Fibroblast of villous mesenchyme (primary cell): Measurements from ENCODE around the gene PDE2A. TPM values are rescaled to one million over a fixed set of nuclear protein-coding genes. Genes with fewer than 3 reads are reported as not detected.
A peak's percentile ranks its signal among the peaks of the same experiment; 100 is the strongest.
"Not testable (repeated sequence)": the region's sequence is repeated elsewhere in the genome, so short reads cannot be mapped to it uniquely, and the experiment has no call there.

Experiments used
- DNase-seq: peaks from one replicate; pipeline ENCODE4 v3.0.0-alpha.2; 2010; ENCODE audit warnings: low read depth
- H3K4me3 ChIP-seq: 2 replicates; pipeline ENCODE4 v1.5.1; 2011; ENCODE audit warnings: low read depth, mild to moderate bottlenecking, low read length
- total RNA-seq: library from RNA; depleted of rRNA; stranded (reverse); fragments of >200 nt; gene quantifications from 2 replicates; pipeline ENCODE4 v1.2.3, GENCODE V29; 2012
- TF ChIP-seq, protein P1 (sequence below): IDR thresholded peaks from 2 replicates; pipeline ENCODE4 v1.5.1; 2012; ENCODE audit warnings: low read depth, mild to moderate bottlenecking, low read length; ENCODE audit not compliant: insufficient read depth

PDE2A gene
- total RNA-seq, 1 donor: under 0.01 TPM

GRCh38 chr11:72569966-72570892 lies 104.0 kb downstream of the PDE2A start:
- peak overlapping the region; percentile 12 for H3K4me3 ChIP-seq
- peak; percentile 96 for DNase-seq
- TF ChIP-seq, protein P1, sequence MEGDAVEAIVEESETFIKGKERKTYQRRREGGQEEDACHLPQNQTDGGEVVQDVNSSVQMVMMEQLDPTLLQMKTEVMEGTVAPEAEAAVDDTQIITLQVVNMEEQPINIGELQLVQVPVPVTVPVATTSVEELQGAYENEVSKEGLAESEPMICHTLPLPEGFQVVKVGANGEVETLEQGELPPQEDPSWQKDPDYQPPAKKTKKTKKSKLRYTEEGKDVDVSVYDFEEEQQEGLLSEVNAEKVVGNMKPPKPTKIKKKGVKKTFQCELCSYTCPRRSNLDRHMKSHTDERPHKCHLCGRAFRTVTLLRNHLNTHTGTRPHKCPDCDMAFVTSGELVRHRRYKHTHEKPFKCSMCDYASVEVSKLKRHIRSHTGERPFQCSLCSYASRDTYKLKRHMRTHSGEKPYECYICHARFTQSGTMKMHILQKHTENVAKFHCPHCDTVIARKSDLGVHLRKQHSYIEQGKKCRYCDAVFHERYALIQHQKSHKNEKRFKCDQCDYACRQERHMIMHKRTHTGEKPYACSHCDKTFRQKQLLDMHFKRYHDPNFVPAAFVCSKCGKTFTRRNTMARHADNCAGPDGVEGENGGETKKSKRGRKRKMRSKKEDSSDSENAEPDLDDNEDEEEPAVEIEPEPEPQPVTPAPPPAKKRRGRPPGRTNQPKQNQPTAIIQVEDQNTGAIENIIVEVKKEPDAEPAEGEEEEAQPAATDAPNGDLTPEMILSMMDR: no peak

DNA sequence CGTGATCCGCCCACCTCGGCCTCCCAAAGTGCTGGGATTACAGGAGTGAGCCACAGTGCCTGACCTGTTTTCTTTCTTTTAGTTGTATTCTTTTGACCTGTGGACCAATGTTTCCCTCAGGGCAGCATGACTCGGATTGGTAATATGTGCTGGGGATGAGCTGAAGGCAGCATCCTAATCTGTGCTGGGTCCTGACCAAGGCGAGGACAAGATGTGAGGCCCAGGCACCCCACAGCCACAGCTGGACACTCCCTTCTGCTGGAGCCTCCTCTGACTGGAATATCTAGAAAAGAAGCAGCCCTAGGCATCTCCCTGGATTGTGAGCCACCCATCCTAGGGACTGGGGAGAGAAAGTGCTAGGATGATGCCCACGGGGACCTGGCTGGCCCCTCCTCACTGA lies 105.4 kb downstream of the PDE2A start:
- no peak overlapping the region for H3K4me3 ChIP-seq
- TF ChIP-seq, protein P1: no peak
- peak; percentile 34 for DNase-seq

DNA sequence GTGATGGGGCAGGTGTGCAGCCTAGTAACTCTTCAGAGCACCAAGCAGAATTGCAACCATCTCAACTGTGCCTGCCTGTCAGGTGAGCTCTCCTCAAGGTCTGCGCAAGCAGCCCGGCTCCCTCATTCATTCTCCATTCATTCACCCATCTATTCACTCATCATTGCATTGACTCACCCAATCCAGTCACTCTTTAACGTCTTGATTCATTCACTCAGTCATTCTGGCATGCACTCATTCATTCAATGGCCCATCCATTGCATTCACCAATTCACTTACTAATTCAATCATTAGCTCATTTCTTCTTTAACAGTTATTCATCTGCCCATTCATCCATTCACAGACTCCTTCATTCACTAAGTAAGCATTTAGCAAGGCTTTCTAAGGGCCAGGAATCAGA lies 111.8 kb downstream of the PDE2A start:
- TF ChIP-seq, protein P1: no peak
- DNase-seq: no peak
- H3K4me3 ChIP-seq: no peak overlapping the region

DNA sequence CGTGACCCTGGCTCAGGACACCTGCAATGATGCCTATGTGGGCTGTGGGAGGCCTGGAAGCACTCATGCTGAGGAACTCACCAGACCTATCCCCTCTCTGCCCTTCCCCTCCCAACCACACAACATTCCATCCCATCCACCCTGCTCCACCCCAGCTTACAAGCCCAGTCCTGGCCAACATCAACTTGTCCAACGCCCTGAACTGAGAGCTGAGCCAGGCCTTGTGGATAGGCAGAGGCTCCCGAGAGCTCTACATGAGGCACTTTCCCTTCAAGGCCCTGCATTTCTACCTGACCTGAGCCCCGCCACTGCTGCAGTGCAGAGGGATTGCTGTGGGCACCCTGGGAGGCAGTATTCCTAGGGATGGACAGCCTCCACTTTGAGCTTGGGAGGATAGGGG lies 112.4 kb downstream of the PDE2A start:
- H3K4me3 ChIP-seq: no peak overlapping the region
- TF ChIP-seq, protein P1: no peak
- DNase-seq: peak; percentile 92

GRCh38 chr11:72560864-72561263 lies 113.4 kb downstream of the PDE2A start:
- not testable (repeated sequence) for H3K4me3 ChIP-seq
- DNase-seq: peak; percentile 36

GRCh38 chr11:72556433-72556832 lies 117.8 kb downstream of the PDE2A start:
- TF ChIP-seq, protein P1: no peak
- DNase-seq: no peak

GRCh38 chr11:72555014-72555522 lies 119.2 kb downstream of the PDE2A start:
- H3K4me3 ChIP-seq, DNase-seq: not testable (repeated sequence)

More at GRCh38 chr11:72556433-72556832, 117.8 kb downstream of the PDE2A start:
- no peak overlapping the region for H3K4me3 ChIP-seq
